Osteocyte (in vitro differentiated cells): ENCODE results near the gene BCL2L1. TPM values are rescaled to one million over a fixed set of nuclear protein-coding genes. Genes with fewer than 3 reads are reported as not detected.

Source experiments
- DNase-seq: peaks from one replicate; pipeline ENCODE4 v3.0.0; 2021; ENCODE audit warnings: mixed read lengths; ENCODE audit not compliant: unreplicated experiment; ENCODE audit errors: extremely low spot score
- H3K27ac Mint-ChIP-seq: one replicate; pipeline ENCODE4 v1.8.0; 2021; ENCODE audit warnings: mild to moderate bottlenecking, mixed read lengths; ENCODE audit not compliant: unreplicated experiment
- H3K27me3 Mint-ChIP-seq: one replicate; pipeline ENCODE4 v1.8.0; 2021; ENCODE audit warnings: mixed read lengths; ENCODE audit not compliant: unreplicated experiment
- H3K36me3 Mint-ChIP-seq: one replicate; pipeline ENCODE4 v1.8.0; 2021; ENCODE audit warnings: mixed read lengths; ENCODE audit not compliant: unreplicated experiment
- H3K4me1 Mint-ChIP-seq: one replicate; pipeline ENCODE4 v1.8.0; 2021; ENCODE audit warnings: mixed read lengths; ENCODE audit not compliant: unreplicated experiment
- H3K4me3 Mint-ChIP-seq: one replicate; pipeline ENCODE4 v1.8.0; 2021; ENCODE audit warnings: mild to moderate bottlenecking, moderate library complexity, mixed read lengths; ENCODE audit not compliant: unreplicated experiment
- H3K9me3 Mint-ChIP-seq: one replicate; pipeline ENCODE4 v1.8.0; 2021; ENCODE audit warnings: mixed read lengths; ENCODE audit not compliant: unreplicated experiment
- CTCF ChIP-seq: fragments of 200-600 bp; sonication (generic); IDR thresholded peaks from 2 replicates; pipeline ENCODE4 v1.5.0; 2021; ENCODE audit warnings: antibody characterized with exemption, mild to moderate bottlenecking, moderate library complexity
- total RNA-seq: library from RNA; stranded (reverse); gene quantifications from 2 replicates; pipeline ENCODE4 v1.2.1, GENCODE V29; 2021

Gene BCL2L1
- total RNA-seq, 1 donor from 2014 or later: 67.0 TPM

GRCh38 chr20:31740656-31741323 lies 18.1 kb upstream of the BCL2L1 start:
- no peaks in the 10 kb centered on the region for H3K27me3 Mint-ChIP-seq
- no peak for TF ChIP-seq CTCF
- no peaks in the 10 kb centered on the region for H3K36me3 Mint-ChIP-seq
- peak overlapping the region; percentile 7 for H3K4me3 Mint-ChIP-seq
- peaks cover 7% of the 10 kb centered on the region for H3K4me1 Mint-ChIP-seq
- H3K27ac Mint-ChIP-seq: no peak overlapping the region
- DNase-seq: no peak
- H3K9me3 Mint-ChIP-seq: no peaks in the 10 kb centered on the region

- DNase-seq: no peak
- Mint-ChIP-seq H3K4me1 (peaks cover 4% of the 10 kb centered on the region), H3K27ac (no peak overlapping the region), H3K9me3 (no peaks in the 10 kb centered on the region), H3K36me3 (no peaks in the 10 kb centered on the region), H3K27me3 (no peaks in the 10 kb centered on the region), H3K4me3 (no peak overlapping the region)
- TF ChIP-seq CTCF: no peak
These were observed 17.5 kb upstream of the BCL2L1 start for GRCh38 chr20:31740208-31740607.

GRCh38 chr20:31739550-31739977 lies 16.9 kb upstream of the BCL2L1 start:
- TF ChIP-seq CTCF: no peak
- DNase-seq: no peak
- Mint-ChIP-seq H3K36me3 (no peaks in the 10 kb centered on the region), H3K27me3 (no peaks in the 10 kb centered on the region), H3K9me3 (no peaks in the 10 kb centered on the region), H3K27ac (no peak overlapping the region), H3K4me3 (no peak overlapping the region), H3K4me1 (peaks cover 4% of the 10 kb centered on the region)

- Mint-ChIP-seq H3K4me3 (no peak within 1 kb of the TSS), H3K27ac (no peak within 1 kb of the TSS), H3K9me3 (no peaks in the 10 kb centered on the region), H3K4me1 (peaks cover 4% of the 10 kb centered on the region), H3K36me3 (no peaks in the 10 kb centered on the region), H3K27me3 (no peaks in the 10 kb centered on the region)
- TF ChIP-seq CTCF: peak; percentile 20
- peak; percentile 97 for DNase-seq
These were observed 16.3 kb upstream of the BCL2L1 start, which contains the start of gene TPX2 for GRCh38 chr20:31738729-31739549. TPX2 (plus strand) TSS chr20:31739290; CDS start chr20:31757477, 18,187 bp downstream.

- Mint-ChIP-seq H3K9me3 (no peaks in the 10 kb centered on the region), H3K4me3 (no peak overlapping the region), H3K36me3 (no peaks in the 10 kb centered on the region), H3K4me1 (peaks cover 5% of the 10 kb centered on the region), H3K27me3 (no peaks in the 10 kb centered on the region), H3K27ac (no peak overlapping the region)
- no peak for DNase-seq
- TF ChIP-seq CTCF: no peak
These were observed 8.7 kb upstream of the BCL2L1 start for GRCh38 chr20:31731321-31731717.
